KMS-11 (cell line): ENCODE results near the gene ATP10B.
"Not testable (repeated sequence)": the region's sequence is repeated elsewhere in the genome, so short reads cannot be mapped to it uniquely, and the experiment has no call there.

ENCODE experiments used
- H2AFZ ChIP-seq: fragments of 200-600 bp; sonication (generic); 2 replicates; pipeline ENCODE4 v1.6.1; 2016; ENCODE audit warnings: antibody characterized with exemption, mixed run types, low read depth
- H3K27ac ChIP-seq: fragments of 200-600 bp; sonication (generic); 2 replicates; pipeline ENCODE4 v1.6.1; 2016; ENCODE audit warnings: mild to moderate bottlenecking, mixed run types
- H3K27me3 ChIP-seq: fragments of 200-600 bp; sonication (generic); 2 replicates; pipeline ENCODE4 v1.6.1; 2017; ENCODE audit warnings: mild to moderate bottlenecking, low read depth, mixed run types, moderate library complexity; ENCODE audit not compliant: insufficient read depth
- H3K36me3 ChIP-seq: fragments of 200-600 bp; sonication (generic); 2 replicates; pipeline ENCODE4 v1.6.1; 2017; ENCODE audit warnings: mild to moderate bottlenecking, mixed run types; ENCODE audit not compliant: insufficient read depth
- H3K4me1 ChIP-seq: fragments of 200-600 bp; sonication (generic); 2 replicates; pipeline ENCODE4 v1.6.1; 2016; ENCODE audit warnings: mild to moderate bottlenecking, low read depth, mixed run types; ENCODE audit not compliant: poor library complexity, severe bottlenecking
- H3K4me2 ChIP-seq: fragments of 200-600 bp; sonication (generic); 2 replicates; pipeline ENCODE4 v1.7.0; 2016; ENCODE audit warnings: mild to moderate bottlenecking, mixed run types
- H3K4me3 ChIP-seq: fragments of 200-600 bp; sonication (generic); IDR thresholded peaks from 2 replicates; pipeline ENCODE4 v1.6.1; 2017; ENCODE audit warnings: low read depth, low read length, mixed read lengths; ENCODE audit not compliant: insufficient read depth
- H3K79me2 ChIP-seq: fragments of 200-600 bp; sonication (generic); 2 replicates; pipeline ENCODE4 v1.6.1; 2016; ENCODE audit warnings: low read depth, mixed run types; ENCODE audit not compliant: insufficient read depth
- H3K9ac ChIP-seq: fragments of 200-600 bp; sonication (generic); 2 replicates; pipeline ENCODE4 v1.6.1; 2016; ENCODE audit warnings: mild to moderate bottlenecking, mixed run types
- H4K20me1 ChIP-seq: fragments of 200-600 bp; sonication (generic); 2 replicates; pipeline ENCODE4 v1.6.1; 2016; ENCODE audit warnings: mild to moderate bottlenecking, mixed run types; ENCODE audit not compliant: insufficient read depth
- CTCF ChIP-seq: fragments of 200-600 bp; sonication (generic); conservative IDR thresholded peaks from 2 replicates; pipeline ENCODE4 v1.6.1; 2017; ENCODE audit warnings: low read depth, mild to moderate bottlenecking, antibody characterized with exemption, low read length, moderate library complexity, mixed read lengths

The ATP10B gene, protein sequence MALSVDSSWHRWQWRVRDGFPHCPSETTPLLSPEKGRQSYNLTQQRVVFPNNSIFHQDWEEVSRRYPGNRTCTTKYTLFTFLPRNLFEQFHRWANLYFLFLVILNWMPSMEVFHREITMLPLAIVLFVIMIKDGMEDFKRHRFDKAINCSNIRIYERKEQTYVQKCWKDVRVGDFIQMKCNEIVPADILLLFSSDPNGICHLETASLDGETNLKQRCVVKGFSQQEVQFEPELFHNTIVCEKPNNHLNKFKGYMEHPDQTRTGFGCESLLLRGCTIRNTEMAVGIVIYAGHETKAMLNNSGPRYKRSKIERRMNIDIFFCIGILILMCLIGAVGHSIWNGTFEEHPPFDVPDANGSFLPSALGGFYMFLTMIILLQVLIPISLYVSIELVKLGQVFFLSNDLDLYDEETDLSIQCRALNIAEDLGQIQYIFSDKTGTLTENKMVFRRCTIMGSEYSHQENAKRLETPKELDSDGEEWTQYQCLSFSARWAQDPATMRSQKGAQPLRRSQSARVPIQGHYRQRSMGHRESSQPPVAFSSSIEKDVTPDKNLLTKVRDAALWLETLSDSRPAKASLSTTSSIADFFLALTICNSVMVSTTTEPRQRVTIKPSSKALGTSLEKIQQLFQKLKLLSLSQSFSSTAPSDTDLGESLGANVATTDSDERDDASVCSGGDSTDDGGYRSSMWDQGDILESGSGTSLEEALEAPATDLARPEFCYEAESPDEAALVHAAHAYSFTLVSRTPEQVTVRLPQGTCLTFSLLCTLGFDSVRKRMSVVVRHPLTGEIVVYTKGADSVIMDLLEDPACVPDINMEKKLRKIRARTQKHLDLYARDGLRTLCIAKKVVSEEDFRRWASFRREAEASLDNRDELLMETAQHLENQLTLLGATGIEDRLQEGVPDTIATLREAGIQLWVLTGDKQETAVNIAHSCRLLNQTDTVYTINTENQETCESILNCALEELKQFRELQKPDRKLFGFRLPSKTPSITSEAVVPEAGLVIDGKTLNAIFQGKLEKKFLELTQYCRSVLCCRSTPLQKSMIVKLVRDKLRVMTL (N-terminal part only)

DNA sequence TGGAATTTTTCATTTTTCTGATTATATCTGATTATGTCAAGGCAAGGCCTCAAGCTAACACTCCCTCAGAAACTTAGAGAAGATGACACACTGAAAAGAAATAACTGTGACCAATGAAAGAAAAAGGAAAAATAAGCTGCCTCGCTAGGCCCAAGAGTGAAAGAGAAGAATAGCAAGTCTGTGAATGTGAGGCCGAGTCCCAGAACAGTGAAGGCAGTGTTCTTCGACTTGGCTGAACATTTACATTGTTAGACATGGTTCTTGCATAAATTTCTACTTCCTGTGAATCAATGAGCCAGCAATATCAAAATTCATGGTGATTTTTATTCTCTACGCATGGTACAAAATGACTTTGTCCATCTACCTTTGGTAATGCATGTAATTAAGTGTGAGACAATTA is at the start of gene ATP10B:
Gene ATP10B, minus strand, starts transcription at position 163 of the 400 bp plus-strand sequence. CDS start 164,137 bp downstream, outside the sequence.
- Histone ChIP-seq H3K79me2 (no peaks in the 10 kb centered on the region), H4K20me1 (no peaks in the 10 kb centered on the region), H3K4me3 (no peak within 1 kb of the TSS), H3K27me3 (no peaks in the 10 kb centered on the region), H2AFZ (no peak within 1 kb of the TSS), H3K36me3 (no peaks in the 10 kb centered on the region), H3K4me1 (no peaks in the 10 kb centered on the region), H3K4me2 (no peak within 1 kb of the TSS), H3K27ac (no peak within 1 kb of the TSS), H3K9ac (no peak within 1 kb of the TSS)
- TF ChIP-seq CTCF = no peak

GRCh38 chr5:160901656-160902055 is 49.6 kb upstream of the ATP10B start:
- H3K79me2 ChIP-seq = no peaks in the 10 kb centered on the region
- TF ChIP-seq CTCF = no peak
- no peak overlapping the region for H3K4me3 ChIP-seq
- H3K27ac ChIP-seq = no peak overlapping the region
- no peaks in the 10 kb centered on the region for H4K20me1 ChIP-seq
- H2AFZ ChIP-seq = no peak overlapping the region
- no peaks in the 10 kb centered on the region for H3K36me3 ChIP-seq
- no peak overlapping the region for H3K4me2 ChIP-seq
- no peaks in the 10 kb centered on the region for H3K4me1 ChIP-seq
- H3K27me3 ChIP-seq = no peaks in the 10 kb centered on the region
- H3K9ac ChIP-seq = no peak overlapping the region

- H3K27me3 ChIP-seq = no peaks in the 10 kb centered on the region
- H3K79me2 ChIP-seq = no peaks in the 10 kb centered on the region
- H3K9ac ChIP-seq = no peak overlapping the region
- H3K4me3 ChIP-seq = no peak overlapping the region
- H2AFZ ChIP-seq = no peak overlapping the region
- no peak overlapping the region for H3K4me2 ChIP-seq
- no peaks in the 10 kb centered on the region for H3K36me3 ChIP-seq
- no peaks in the 10 kb centered on the region for H3K4me1 ChIP-seq
- no peaks in the 10 kb centered on the region for H4K20me1 ChIP-seq
- TF ChIP-seq CTCF = no peak
- no peak overlapping the region for H3K27ac ChIP-seq
These were observed 47.7 kb upstream of the ATP10B start for GRCh38 chr5:160899735-160900134.

DNA sequence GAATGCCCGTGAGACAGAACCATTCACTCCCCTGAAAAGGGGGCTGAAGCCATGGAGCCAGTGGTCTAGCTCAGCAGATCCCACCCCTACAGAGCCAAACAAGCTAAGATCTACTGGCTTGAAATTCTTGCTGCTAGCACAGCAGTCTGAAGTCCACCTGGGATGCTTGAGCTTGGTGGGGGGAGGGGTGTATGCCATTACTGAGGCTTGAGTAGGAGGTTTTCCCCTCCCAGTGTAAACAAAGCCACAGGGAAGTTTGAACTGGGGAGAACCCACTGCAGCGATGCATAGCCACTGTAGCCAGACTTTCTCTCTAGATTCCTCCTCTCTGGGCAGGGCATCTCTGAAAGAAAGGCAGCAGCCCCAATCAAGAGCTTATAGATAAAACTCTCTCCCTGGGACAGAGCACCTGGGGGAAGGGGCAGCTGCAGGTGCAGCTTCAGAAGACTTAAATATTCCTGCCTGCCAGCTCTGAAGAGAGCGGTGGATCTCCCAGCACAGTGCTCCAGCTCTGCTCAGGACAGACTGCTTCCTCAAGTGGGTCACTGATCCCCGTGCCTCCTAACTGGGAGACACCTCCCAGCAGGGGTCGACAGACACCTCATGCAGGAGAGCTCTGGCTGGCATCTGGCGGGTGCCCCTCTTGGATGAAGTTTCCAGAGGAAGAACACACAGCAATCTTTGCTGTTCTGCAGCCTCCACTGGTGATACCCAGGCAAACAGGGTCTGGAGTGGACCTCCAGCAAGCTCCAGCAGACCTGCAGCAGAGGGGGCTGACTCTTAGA is 41.4 kb upstream of the ATP10B start:
- H2AFZ ChIP-seq, H3K4me1 ChIP-seq, H3K27me3 ChIP-seq, H3K36me3 ChIP-seq, H3K4me2 ChIP-seq, H3K79me2 ChIP-seq, H3K27ac ChIP-seq, H4K20me1 ChIP-seq, H3K9ac ChIP-seq, H3K4me3 ChIP-seq: not testable (repeated sequence)
